ENCODE results near the gene TOMM20L.
"Not testable (repeated sequence)": the region's sequence is repeated elsewhere in the genome, so short reads cannot be mapped to it uniquely, and the experiment has no call there.

The TOMM20L gene

GRCh38 chr14:58395812-58396788, at the start of gene TOMM20L:
Gene TOMM20L (plus strand): TSS chr14:58395930. CDS start chr14:58395958, 28 bp downstream.
- TF ChIP-seq CTCF (conservative IDR thresholded peaks at IDR 0.05; ENCODE audit: low read depth, low read length): no peak
- peak within 1 kb of the TSS; percentile 60 for H3K4me3 ChIP-seq (ENCODE audit: low read depth, low read length)
- peak; percentile 55 for DNase-seq (ENCODE audit: low read depth)

GRCh38 chr14:58353516-58354299, 42.0 kb upstream of the TOMM20L start:
- H3K4me3 ChIP-seq (ENCODE audit: low read depth, low read length): no peak overlapping the region
- peak; percentile 4 for DNase-seq (ENCODE audit: low read depth)
- TF ChIP-seq CTCF (conservative IDR thresholded peaks at IDR 0.05; ENCODE audit: low read depth, low read length): no peak

GRCh38 chr14:58354808-58355207, 40.9 kb upstream of the TOMM20L start:
- DNase-seq (ENCODE audit: low read depth): no peak
- H3K4me3 ChIP-seq (ENCODE audit: low read depth, low read length): no peak overlapping the region
- no peak for TF ChIP-seq CTCF (conservative IDR thresholded peaks at IDR 0.05; ENCODE audit: low read depth, low read length)

- DNase-seq (ENCODE audit: low read depth): no peak
- TF ChIP-seq CTCF (conservative IDR thresholded peaks at IDR 0.05; ENCODE audit: low read depth, low read length): no peak
- no peak overlapping the region for H3K4me3 ChIP-seq (ENCODE audit: low read depth, low read length)
These were observed 39.5 kb upstream of the TOMM20L start for GRCh38 chr14:58356268-58356667.

GRCh38 chr14:58362272-58362671, 33.5 kb upstream of the TOMM20L start:
- DNase-seq (ENCODE audit: low read depth); H3K4me3 ChIP-seq (ENCODE audit: low read depth, low read length): not testable (repeated sequence)

- no peak overlapping the region for H3K4me3 ChIP-seq (ENCODE audit: low read depth, low read length)
- DNase-seq (ENCODE audit: low read depth): peak; percentile 59
- TF ChIP-seq CTCF (conservative IDR thresholded peaks at IDR 0.05; ENCODE audit: low read depth, low read length): peak; percentile 51
These were observed 32.8 kb upstream of the TOMM20L start for GRCh38 chr14:58362798-58363412.

GRCh38 chr14:58364316-58364715, 31.4 kb upstream of the TOMM20L start:
- no peak for DNase-seq (ENCODE audit: low read depth)
- TF ChIP-seq CTCF (conservative IDR thresholded peaks at IDR 0.05; ENCODE audit: low read depth, low read length): no peak
- H3K4me3 ChIP-seq (ENCODE audit: low read depth, low read length): no peak overlapping the region
